MM.1S (cell line): ENCODE measurements around the gene NR2C2.

Experiments
- CTCF ChIP-seq: fragments of 300-600 bp; sonication (generic); IDR thresholded peaks from 2 replicates; pipeline ENCODE4 v1.5.1; 2016; ENCODE audit warnings: antibody characterized with exemption, low read length, mixed read lengths
- EZH2 ChIP-seq: fragments of 300-600 bp; sonication (generic); optimal IDR thresholded peaks from 2 replicates; pipeline ENCODE3; 2017; ENCODE audit warnings: low read depth, mild to moderate bottlenecking, antibody characterized with exemption, low read length, mixed read lengths

DNA sequence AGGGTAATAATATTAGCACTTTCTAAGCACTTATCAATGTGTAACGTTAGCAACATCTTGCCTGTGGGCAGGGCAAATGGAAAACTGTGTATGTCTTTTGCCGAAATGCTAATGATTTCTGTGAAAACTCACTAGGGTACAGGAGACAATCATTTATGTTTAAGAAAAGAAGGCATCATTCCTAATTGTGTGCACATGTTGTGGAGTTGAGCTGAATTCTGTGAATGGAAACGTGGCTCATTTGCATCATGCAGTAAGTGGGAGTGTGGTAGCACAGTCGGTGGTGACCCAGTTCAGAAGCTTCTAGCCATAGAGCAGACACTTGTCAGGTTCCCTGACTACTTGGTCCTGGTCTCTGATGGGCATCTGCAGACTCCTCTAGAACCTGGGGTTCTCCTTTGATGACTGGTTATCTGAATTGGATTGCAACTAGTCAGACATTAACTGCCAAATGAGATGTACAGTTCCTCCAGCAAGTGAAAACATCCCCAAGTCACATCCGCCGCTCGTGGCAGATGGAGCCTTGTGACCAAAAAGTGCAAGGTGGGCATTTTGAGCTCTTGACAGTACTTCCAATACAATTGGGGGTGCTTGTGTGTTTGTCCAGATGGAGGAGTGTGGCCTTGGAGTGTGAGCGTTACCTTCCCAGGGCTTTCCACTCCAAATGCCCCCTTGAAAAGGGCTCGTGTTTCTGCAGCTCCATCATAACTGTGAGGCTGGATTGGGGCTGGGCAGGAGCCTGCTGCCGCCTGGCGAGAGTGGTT is 96.2 kb downstream of the NR2C2 start:
- TF ChIP-seq CTCF, result no peak
- no peak for TF ChIP-seq EZH2
